Adrenal gland (tissue), 5 donors: Measurements from ENCODE around the gene MAGEA1.
"Not testable (repeated sequence)": the region's sequence is repeated elsewhere in the genome, so short reads cannot be mapped to it uniquely, and the experiment has no call there.

ENCODE experiments used
- CTCF ChIP-seq, 6 experiments: fragments of 450-650 bp in 4 of 6; fragments of 200-600 bp in 2 of 6; sonication (generic) in 1 of 6; IDR thresholded peaks; 1 replicate in 5 of 6; 2 replicates in 1 of 6; pipeline versions ENCODE4 v1.5.1 to v1.8.0; 2016 to 2021; ENCODE audit warnings: antibody characterized with exemption in 6 of 6, mild to moderate bottlenecking in 2 of 6, moderate library complexity in 1 of 6
- POLR2A ChIP-seq, 2 donors: fragments of 450-650 bp; IDR thresholded peaks; one replicate each; pipeline ENCODE4 v1.6.1; 2017; ENCODE audit warnings: antibody characterized with exemption in 2 of 2, mild to moderate bottlenecking in 2 of 2, moderate library complexity in 1 of 2
- donor health status: DM: no; HTN: no; CAD: no.

- not testable (repeated sequence) for TF ChIP-seq POLR2A, CTCF (IDR thresholded peaks at IDR 0.05)
Measured at GRCh38 chrX:153168423-153168822, 10.7 kb upstream of the MAGEA1 start.
